Right cardiac atrium (tissue), 5 donors: ENCODE data around the gene BCO1. TPM values are rescaled to one million over a fixed set of nuclear protein-coding genes. Genes with fewer than 3 reads are reported as not detected.

Source experiments
- ATAC-seq, 2 donors: fragments of 200-7000 bp; cut with Tn5 transposase; one replicate each; pipeline versions ENCODE4 v1.8.0 to v1.9.1; 2020; ENCODE audit warnings: moderate library complexity in 2 of 2, mild to moderate bottlenecking in 1 of 2
- DNase-seq, 3 donors: peaks; one replicate each; pipeline ENCODE4 v3.0.0-alpha.2; 2020
- H3K27ac ChIP-seq: one replicate; pipeline ENCODE4 v1.5.1; 2013; ENCODE audit warnings: mild to moderate bottlenecking, low read length, control low read depth, moderate library complexity
- H3K27me3 ChIP-seq: one replicate; pipeline ENCODE4 v1.6.1; 2013; ENCODE audit not compliant: control insufficient read depth, insufficient read depth
- H3K4me1 ChIP-seq: one replicate; pipeline ENCODE4 v1.6.1; 2013; ENCODE audit warnings: low read length; ENCODE audit not compliant: control insufficient read depth, insufficient read depth
- H3K4me3 ChIP-seq: one replicate; pipeline ENCODE4 v1.5.1; 2013; ENCODE audit warnings: low read length, control low read depth
- H3K9me3 ChIP-seq: one replicate; pipeline ENCODE4 v1.6.1; 2013; ENCODE audit warnings: low read length; ENCODE audit not compliant: control insufficient read depth
- WGBS: extraction: QIAGEN DNeasy Blood & Tissue Kit; methylation state at CpG from one replicate; pipeline ENCODE4 v1.1.7; 2013; 5-methylcytosine and 5-hydroxymethylcytosine counted together
- intact Hi-C, 4 donors: fragments of 100-400 bp; cut with DNase I; formaldehyde crosslinking; loops; one replicate each; pipeline versions ENCODE4 v1.11.0 to v1.14.0; 2022 to 2023
- polyA plus RNA-seq: library from polyadenylated mRNA; stranded (reverse); fragments of 200-250 nt; gene quantifications from one replicate; pipeline ENCODE4 v1.2.3, GENCODE V29; 2013
- total RNA-seq, 4 donors: library from RNA; stranded (reverse); fragmentation: NEBNext Ultra II Directional; extraction: Animal tissue kit (Norgen Biotek cat#: 25700); gene quantifications; one replicate each; pipeline ENCODE4 v1.2.1, GENCODE V29; 2021
- donor health status: healthy with polysubstance abuse.
- donor health status: DM: no; HTN: yes; CAD: no.
- donor health status: DM: no; HTN: no; CAD: no.
- donor health status: DM: no; HTN: yes; CAD: no; lungs with severe emphysema.
- donor health status: DM: yes; HTN: yes; CAD: no.

The BCO1 gene
- total and polyA plus RNA-seq, 5 donors: not detected

DNA sequence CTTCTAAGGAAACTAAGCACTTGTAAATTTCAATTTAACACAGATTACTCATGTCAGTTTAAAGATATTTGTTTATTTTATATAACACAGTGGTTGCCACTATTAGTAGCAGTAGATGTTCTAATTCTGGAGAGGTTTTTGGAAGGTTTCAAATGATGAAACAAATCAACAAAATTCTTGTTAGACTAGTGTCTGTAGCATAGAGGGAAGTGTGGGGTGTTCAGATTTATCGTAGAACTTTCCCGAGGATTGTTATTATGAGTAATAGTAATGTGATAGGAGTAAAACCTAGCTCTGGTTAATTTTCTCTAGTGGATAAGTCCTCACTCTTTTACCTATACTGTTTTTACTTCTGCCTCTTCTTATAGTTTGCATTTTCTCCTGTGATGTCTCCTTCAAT is 82.5 kb downstream of the BCO1 start:
- no peak for ATAC-seq
- no peak overlapping the region for H3K4me3 ChIP-seq
- H3K27ac ChIP-seq: no peak overlapping the region
- no peak for DNase-seq
- intact Hi-C loops: no loop called here
- WGBS: 90% methylated on average over 2 of the region's 2 CpGs
- H3K9me3 ChIP-seq: no peaks in the 10 kb centered on the region
- H3K27me3 ChIP-seq: no peaks in the 10 kb centered on the region
- peaks cover 3% of the 10 kb centered on the region for H3K4me1 ChIP-seq

DNA sequence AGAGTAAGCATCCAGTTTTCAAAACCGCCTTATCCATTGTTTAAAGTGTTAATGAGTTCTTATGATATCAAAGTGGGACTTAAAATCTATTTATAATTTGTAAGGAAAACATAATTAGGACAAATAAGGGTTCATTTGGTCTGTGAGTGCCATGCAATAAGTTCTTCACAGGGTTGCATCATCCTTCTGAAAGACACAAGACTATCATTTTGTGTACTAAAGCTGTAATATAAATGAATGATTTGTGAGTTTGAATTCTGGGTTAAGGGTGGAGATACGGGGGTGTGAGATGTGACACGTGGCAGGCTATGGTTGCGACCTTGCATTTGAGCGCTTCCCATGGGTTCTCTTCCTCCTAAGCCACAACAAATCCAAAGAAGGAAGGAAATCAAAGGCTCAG is 83.0 kb downstream of the BCO1 start:
- Histone ChIP-seq H3K4me3 (no peak overlapping the region), H3K4me1 (peaks cover 3% of the 10 kb centered on the region), H3K9me3 (no peaks in the 10 kb centered on the region), H3K27ac (no peak overlapping the region), H3K27me3 (no peaks in the 10 kb centered on the region)
- WGBS: 89% methylated on average over 5 of the region's 5 CpGs
- intact Hi-C loops: no loop called here
- ATAC-seq (no peak), DNase-seq (no peak)

DNA sequence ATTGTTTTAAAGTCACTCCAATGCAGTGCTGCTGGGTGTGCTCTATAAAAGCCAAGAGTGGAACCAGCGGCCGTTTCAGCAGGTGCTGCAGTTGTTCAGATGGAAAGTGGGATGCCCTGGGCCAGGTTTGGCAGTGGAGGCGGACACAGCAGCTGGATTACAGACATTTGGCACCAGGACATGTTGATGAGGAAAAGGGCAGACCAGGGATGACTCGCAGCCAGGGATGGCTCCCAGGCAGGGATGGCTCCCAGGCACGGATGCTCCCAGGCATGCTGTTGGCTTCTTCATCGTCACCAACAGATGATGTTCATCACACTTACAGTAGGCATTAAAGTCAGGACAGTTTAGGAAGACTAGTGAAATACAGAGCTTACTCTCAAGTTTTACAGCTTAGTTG is 86.3 kb downstream of the BCO1 start:
- intact Hi-C loops: no loop called here
- WGBS: 92% methylated on average over 6 of the region's 6 CpGs
- H3K4me3 ChIP-seq: no peak overlapping the region
- H3K27me3 ChIP-seq: no peaks in the 10 kb centered on the region
- H3K27ac ChIP-seq: no peak overlapping the region
- no peaks in the 10 kb centered on the region for H3K4me1 ChIP-seq
- DNase-seq (no peak), ATAC-seq (no peak)
- no peaks in the 10 kb centered on the region for H3K9me3 ChIP-seq

DNA sequence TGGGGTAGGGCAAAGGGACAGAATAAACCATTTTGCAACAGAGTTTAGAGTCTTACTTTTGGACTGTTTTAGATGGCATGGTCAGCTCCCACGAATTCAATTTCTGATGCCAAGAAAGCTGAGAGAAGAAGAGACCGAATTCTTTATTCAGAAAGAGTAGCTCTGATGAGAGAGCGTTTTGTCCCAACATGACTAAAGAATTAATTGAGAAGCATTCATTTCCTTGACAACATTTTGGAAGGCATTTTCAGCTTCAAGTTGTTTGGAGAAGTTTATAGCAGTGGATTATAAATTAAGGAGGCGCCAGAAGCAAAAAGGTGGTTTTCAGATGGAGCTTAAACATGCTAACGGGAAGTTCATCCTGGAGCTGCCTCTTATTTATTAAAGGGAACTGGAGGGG is 88.5 kb downstream of the BCO1 start:
- DNase-seq (no peak), ATAC-seq (no peak)
- Histone ChIP-seq H3K9me3 (no peaks in the 10 kb centered on the region), H3K27me3 (no peaks in the 10 kb centered on the region), H3K4me3 (no peak overlapping the region), H3K27ac (no peak overlapping the region), H3K4me1 (no peaks in the 10 kb centered on the region)
- WGBS: 87% methylated on average over 5 of the region's 5 CpGs
- intact Hi-C loops: no loop called here

DNA sequence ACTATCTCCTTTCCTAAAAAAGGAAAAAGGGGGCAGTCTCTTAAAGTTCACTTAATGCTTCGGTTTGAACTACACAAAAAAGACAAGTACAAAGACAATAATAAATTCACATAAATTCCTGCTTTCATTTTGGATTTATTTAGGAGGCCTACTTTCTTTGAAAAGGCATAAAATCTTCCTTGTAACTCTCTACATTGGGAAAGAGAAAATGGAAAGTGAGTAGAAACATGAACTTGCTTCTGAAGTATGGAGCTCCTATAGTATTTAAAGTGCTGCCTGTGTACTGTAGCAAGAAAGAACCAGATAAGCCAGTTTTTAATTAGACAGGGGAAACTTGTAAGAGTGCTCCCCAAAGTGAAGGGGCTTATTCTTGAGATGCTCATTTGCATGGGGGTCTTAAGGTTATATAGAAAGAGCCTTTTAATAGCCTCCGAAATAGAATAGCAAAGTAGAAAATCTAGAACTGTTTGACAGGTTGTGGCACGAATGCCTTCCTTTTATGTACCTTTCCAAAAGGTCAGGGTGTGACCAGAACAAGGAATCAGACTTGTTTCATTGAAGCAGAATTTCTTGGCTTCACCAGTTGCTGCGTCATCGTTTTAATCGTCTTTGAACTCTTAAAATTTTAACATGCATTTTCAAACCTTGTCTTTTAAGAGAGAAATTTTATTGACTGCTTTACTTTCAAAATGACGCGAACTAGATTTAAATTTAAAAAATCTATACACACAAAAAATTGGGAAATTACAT is 89.1 kb downstream of the BCO1 start:
- no peaks in the 10 kb centered on the region for H3K9me3 ChIP-seq
- H3K4me1 ChIP-seq: no peaks in the 10 kb centered on the region
- intact Hi-C loops: no loop called here
- H3K4me3 ChIP-seq: no peak overlapping the region
- H3K27me3 ChIP-seq: no peaks in the 10 kb centered on the region
- H3K27ac ChIP-seq: no peak overlapping the region
- DNase-seq (no peak), ATAC-seq (no peak)
- WGBS: 80% methylated on average over 8 of the region's 8 CpGs

DNA sequence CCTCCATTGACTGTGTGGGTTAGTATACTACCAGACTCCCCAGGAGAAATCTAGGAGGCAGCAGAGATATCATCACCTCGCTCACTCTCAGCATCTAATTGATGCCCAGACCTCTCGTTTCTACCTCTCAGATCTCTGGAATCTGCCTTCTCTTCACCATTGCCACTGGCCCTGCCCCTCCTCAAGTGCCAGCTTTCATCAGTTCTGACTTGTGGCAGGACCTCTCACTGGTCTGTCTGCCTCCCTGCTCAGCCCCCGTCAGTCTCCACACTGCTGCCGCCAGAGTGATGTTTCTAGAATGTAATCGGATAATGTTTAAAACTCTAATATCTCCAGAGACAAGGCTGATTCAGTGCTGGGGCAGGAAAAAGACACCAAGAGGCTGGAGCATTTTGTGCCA is 91.5 kb downstream of the BCO1 start:
- H3K4me3 ChIP-seq: no peak overlapping the region
- intact Hi-C loops: no loop called here
- 51% methylated on average over 5 of the region's 5 CpGs for WGBS
- no peak for DNase-seq
- ATAC-seq: no peak
- no peaks in the 10 kb centered on the region for H3K9me3 ChIP-seq
- H3K27ac ChIP-seq: no peak overlapping the region
- H3K27me3 ChIP-seq: no peaks in the 10 kb centered on the region
- no peaks in the 10 kb centered on the region for H3K4me1 ChIP-seq

DNA sequence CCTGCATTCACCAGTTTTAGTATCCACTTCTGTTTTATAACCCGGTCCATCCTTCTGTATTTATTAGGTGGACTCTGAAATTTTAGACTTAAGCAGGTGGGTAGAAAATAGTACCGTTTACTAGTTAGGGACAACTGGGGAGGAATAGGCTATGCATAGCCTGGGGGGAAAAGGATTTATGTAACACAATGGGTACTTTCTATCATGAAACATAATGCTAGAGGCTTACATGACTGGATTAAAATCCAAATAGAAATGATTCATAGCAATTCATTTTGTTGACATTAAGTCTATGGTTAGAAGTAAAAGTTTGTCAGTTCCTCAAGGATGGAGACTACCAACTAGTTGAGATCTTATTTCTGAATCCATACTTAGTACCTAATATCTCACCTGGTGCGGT is 94.9 kb downstream of the BCO1 start:
- no peak overlapping the region for H3K4me3 ChIP-seq
- intact Hi-C loops: no loop called here
- H3K4me1 ChIP-seq: no peaks in the 10 kb centered on the region
- H3K27me3 ChIP-seq: no peaks in the 10 kb centered on the region
- H3K27ac ChIP-seq: no peak overlapping the region
- DNase-seq (no peak), ATAC-seq (no peak)
- WGBS: 97% methylated on average over 3 of the region's 3 CpGs
- H3K9me3 ChIP-seq: no peaks in the 10 kb centered on the region

DNA sequence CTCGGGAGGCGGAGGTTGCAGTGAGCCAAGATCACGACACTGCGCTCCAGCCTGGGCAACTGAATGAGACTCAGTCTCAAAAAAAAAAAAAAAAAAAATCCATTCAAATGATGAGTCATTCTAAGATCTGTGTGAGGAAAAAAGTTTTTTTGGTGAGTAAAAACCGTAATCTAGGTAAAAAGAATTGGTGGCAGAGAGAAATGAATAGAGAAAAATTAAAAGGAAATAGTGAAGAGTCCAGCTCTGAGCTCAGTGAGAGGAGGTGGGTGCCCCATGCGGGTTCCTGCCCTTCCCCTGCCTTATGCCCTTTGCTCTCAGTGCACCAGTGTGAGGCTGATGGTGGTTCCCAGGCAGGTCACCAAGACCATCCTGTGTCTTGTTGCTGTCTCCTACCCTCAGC is 97.2 kb downstream of the BCO1 start:
- DNase-seq (no peak), ATAC-seq (no peak)
- Histone ChIP-seq H3K4me3 (no peak overlapping the region), H3K27ac (no peak overlapping the region), H3K4me1 (peaks cover 1% of the 10 kb centered on the region), H3K27me3 (no peaks in the 10 kb centered on the region), H3K9me3 (no peaks in the 10 kb centered on the region)
- 90% methylated on average over 6 of the region's 6 CpGs for WGBS
- intact Hi-C loops: no loop called here

DNA sequence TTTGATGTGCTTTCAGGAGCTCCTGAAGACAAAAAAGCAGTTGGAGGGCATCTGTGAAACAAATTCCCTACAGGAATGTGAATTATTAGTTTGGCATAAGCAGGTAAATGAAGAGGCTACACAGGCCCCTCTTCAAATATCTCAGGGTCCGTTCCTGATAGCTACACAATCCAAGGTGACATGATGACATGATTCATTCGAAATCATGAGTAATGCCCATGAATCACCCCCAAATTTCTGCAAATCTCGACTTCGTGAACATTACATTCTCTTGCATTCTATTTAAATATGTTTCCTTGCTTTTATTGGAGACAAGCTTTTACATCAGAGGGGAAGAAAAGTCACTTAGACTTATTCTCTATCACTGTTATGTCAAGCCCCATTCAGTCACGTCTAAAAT is 98.6 kb downstream of the BCO1 start:
- ATAC-seq (no peak), DNase-seq (no peak)
- H3K4me3 ChIP-seq: no peak overlapping the region
- H3K9me3 ChIP-seq: no peaks in the 10 kb centered on the region
- no peaks in the 10 kb centered on the region for H3K27me3 ChIP-seq
- H3K27ac ChIP-seq: no peak overlapping the region
- WGBS: 94% methylated on average over 5 of the region's 5 CpGs
- intact Hi-C loops: no loop called here
- H3K4me1 ChIP-seq: peaks cover 1% of the 10 kb centered on the region

Other genes with a start within 250 kb of the BCO1 start
- gene CMC2, start 231.8 kb upstream of the BCO1 start, total RNA-seq: 100 to 1,000 TPM; 117 to 127 (median 125) TPM
- gene CMC2, start 231.8 kb upstream of the BCO1 start, polyA plus RNA-seq: 342 TPM
- gene CENPN, start 231.5 kb upstream of the BCO1 start, total RNA-seq: 10 to 100 TPM in 1 of 4 donors, 1 to 10 TPM in 3; 6.4 to 11.8 (median 7.9) TPM
- 4.9 TPM for gene CENPN, start 231.5 kb upstream of the BCO1 start, polyA plus RNA-seq
- 10 to 100 TPM; 19.9 to 25.7 (median 22.1) TPM for gene ATMIN, start 202.8 kb upstream of the BCO1 start, total RNA-seq
- gene ATMIN, start 202.8 kb upstream of the BCO1 start, polyA plus RNA-seq: 9.4 TPM
- gene C16orf46, start 161.5 kb upstream of the BCO1 start, total RNA-seq: under 1 TPM in 2 of 4 donors, not detected in 2; 0.47 to 0.97 TPM
- 0.52 TPM for gene C16orf46, start 161.5 kb upstream of the BCO1 start, polyA plus RNA-seq
- 10 to 100 TPM; 23.4 to 32.3 (median 30.3) TPM for gene GCSH, start 142.3 kb upstream of the BCO1 start, total RNA-seq
- 32.0 TPM for gene GCSH, start 142.3 kb upstream of the BCO1 start, polyA plus RNA-seq
- 10 to 100 TPM in 2 of 4 donors, 1 to 10 TPM in 2; 8.7 to 11.0 (median 9.7) TPM for gene GAN, start 76.3 kb downstream of the BCO1 start, total RNA-seq
- 1.2 TPM for gene GAN, start 76.3 kb downstream of the BCO1 start, polyA plus RNA-seq
- gene CMIP, start 206.1 kb downstream of the BCO1 start, total RNA-seq: 10 to 100 TPM; 15.8 to 29.0 (median 21.3) TPM
- gene CMIP, start 206.1 kb downstream of the BCO1 start, polyA plus RNA-seq: 9.0 TPM